Muscle of leg (tissue), 11 donors: ENCODE measurements around the gene MAPK8. TPM values are rescaled to one million over a fixed set of nuclear protein-coding genes. Genes with fewer than 3 reads are reported as not detected.

Experiments
- DNase-seq: peaks from one replicate; pipeline ENCODE4 v3.0.0; 2013
- H3K27ac ChIP-seq: one replicate; pipeline ENCODE4 v1.5.1; 2013; ENCODE audit warnings: mild to moderate bottlenecking, low read length, control low read depth
- H3K27me3 ChIP-seq: one replicate; pipeline ENCODE4 v1.6.1; 2013; ENCODE audit warnings: low read length; ENCODE audit not compliant: control insufficient read depth, insufficient read depth
- H3K36me3 ChIP-seq: one replicate; pipeline ENCODE4 v1.6.1; 2013; ENCODE audit warnings: low read length; ENCODE audit not compliant: control insufficient read depth, insufficient read depth
- H3K4me1 ChIP-seq: one replicate; pipeline ENCODE4 v1.6.1; 2013; ENCODE audit warnings: low read length; ENCODE audit not compliant: control insufficient read depth, insufficient read depth
- H3K4me3 ChIP-seq: one replicate; pipeline ENCODE4 v1.5.1; 2013; ENCODE audit warnings: low read length, control low read depth
- H3K9me3 ChIP-seq: replicated peaks from 2 replicates; pipeline ENCODE4 v1.6.1; 2013; ENCODE audit warnings: low read depth, low read length; ENCODE audit not compliant: control insufficient read depth
- WGBS: methylation state at CpG from one replicate; pipeline ENCODE4 v1.1.5; 2013; ENCODE audit warnings: missing lambda C conversion rate; ENCODE audit not compliant: insufficient coverage; 5-methylcytosine and 5-hydroxymethylcytosine counted together
- polyA plus RNA-seq, 8 donors: library from polyadenylated mRNA; unstranded; fragments of 120-200 nt; gene quantifications; one replicate each; pipeline versions ENCODE4 v1.2.1 to v1.2.3, GENCODE V29; 2013; ENCODE audit warnings: inconsistent platforms in 1 of 8, low replicate concordance in 1 of 8; ENCODE audit not compliant: insufficient read length in 8 of 8, insufficient read depth in 1 of 8
- total RNA-seq: library from RNA; stranded (reverse); fragments of 120-200 nt; gene quantifications from one replicate; pipeline ENCODE4 v1.2.4, GENCODE V29; 2013

Gene MAPK8
- total and polyA plus RNA-seq, 9 donors: 26.0 to 45.5 (median 32.2) TPM

GRCh38 chr10:48306870-48307710, 613 bp downstream of the MAPK8 start:
- WGBS: under 1% methylated on average over 65 of the region's 70 CpGs
- peak overlapping the region; percentile 74 for H3K27ac ChIP-seq
- H3K27me3 ChIP-seq: no peaks in the 10 kb centered on the region
- H3K4me3 ChIP-seq: peak overlapping the region; percentile 66
- peak; percentile 79 for DNase-seq
- H3K4me1 ChIP-seq: peaks cover 5% of the 10 kb centered on the region
- H3K9me3 ChIP-seq: no peaks in the 10 kb centered on the region
- H3K36me3 ChIP-seq: no peaks in the 10 kb centered on the region

- WGBS: no CpG with 5 or more reads among the region's 3 CpGs
- DNase-seq: no peak
- H3K27ac ChIP-seq: no peak overlapping the region
- H3K9me3 ChIP-seq: no peaks in the 10 kb centered on the region
- no peaks in the 10 kb centered on the region for H3K27me3 ChIP-seq
- H3K4me3 ChIP-seq: peak overlapping the region; percentile 66
- no peaks in the 10 kb centered on the region for H3K36me3 ChIP-seq
- H3K4me1 ChIP-seq: peaks cover 5% of the 10 kb centered on the region
Observed at GRCh38 chr10:48307711-48308018, 1.2 kb downstream of the MAPK8 start.

- H3K4me1 ChIP-seq: peaks cover 5% of the 10 kb centered on the region
- no peaks in the 10 kb centered on the region for H3K27me3 ChIP-seq
- DNase-seq: no peak
- no peaks in the 10 kb centered on the region for H3K36me3 ChIP-seq
- H3K27ac ChIP-seq: no peak overlapping the region
- no peak overlapping the region for H3K4me3 ChIP-seq
- no CpG with 5 or more reads among the region's 2 CpGs for WGBS
- no peaks in the 10 kb centered on the region for H3K9me3 ChIP-seq
Observed at GRCh38 chr10:48309711-48310226, 3.3 kb downstream of the MAPK8 start.

- H3K4me3 ChIP-seq: no peak overlapping the region
- H3K4me1 ChIP-seq: no peaks in the 10 kb centered on the region
- no CpG with 5 or more reads among the region's 2 CpGs for WGBS
- DNase-seq: no peak
- H3K9me3 ChIP-seq: no peaks in the 10 kb centered on the region
- no peaks in the 10 kb centered on the region for H3K27me3 ChIP-seq
- no peaks in the 10 kb centered on the region for H3K36me3 ChIP-seq
- H3K27ac ChIP-seq: no peak overlapping the region
Observed at GRCh38 chr10:48314107-48314506, 7.6 kb downstream of the MAPK8 start.

- Histone ChIP-seq H3K27ac (no peak overlapping the region), H3K4me1 (no peaks in the 10 kb centered on the region), H3K4me3 (no peak overlapping the region), H3K9me3 (no peaks in the 10 kb centered on the region), H3K36me3 (no peaks in the 10 kb centered on the region), H3K27me3 (no peaks in the 10 kb centered on the region)
- 94% methylated on average over 2 of the region's 4 CpGs for WGBS
- DNase-seq: no peak
Observed at GRCh38 chr10:48316236-48316635, 9.8 kb downstream of the MAPK8 start.

- Histone ChIP-seq H3K4me1 (no peaks in the 10 kb centered on the region), H3K27me3 (no peaks in the 10 kb centered on the region), H3K27ac (no peak overlapping the region), H3K9me3 (no peaks in the 10 kb centered on the region), H3K36me3 (no peaks in the 10 kb centered on the region), H3K4me3 (no peak overlapping the region)
- no peak for DNase-seq
- WGBS: 81% methylated on average over 4 of the region's 8 CpGs
Observed at GRCh38 chr10:48317321-48317990, 11.0 kb downstream of the MAPK8 start.

GRCh38 chr10:48322017-48322416, 15.5 kb downstream of the MAPK8 start:
- no peaks in the 10 kb centered on the region for H3K36me3 ChIP-seq
- no CpG with 5 or more reads among the region's 3 CpGs for WGBS
- H3K9me3 ChIP-seq: peaks cover 5% of the 10 kb centered on the region
- H3K4me3 ChIP-seq: no peak overlapping the region
- DNase-seq: no peak
- H3K27ac ChIP-seq: no peak overlapping the region
- no peaks in the 10 kb centered on the region for H3K27me3 ChIP-seq
- no peaks in the 10 kb centered on the region for H3K4me1 ChIP-seq

- DNase-seq: no peak
- no peak overlapping the region for H3K27ac ChIP-seq
- no peaks in the 10 kb centered on the region for H3K4me1 ChIP-seq
- no peaks in the 10 kb centered on the region for H3K27me3 ChIP-seq
- no peak overlapping the region for H3K4me3 ChIP-seq
- peaks cover 5% of the 10 kb centered on the region for H3K9me3 ChIP-seq
- no CpG with 5 or more reads among the region's 2 CpGs for WGBS
- H3K36me3 ChIP-seq: no peaks in the 10 kb centered on the region
Observed at GRCh38 chr10:48324580-48324979, 18.1 kb downstream of the MAPK8 start.

- H3K9me3 ChIP-seq: peaks cover 24% of the 10 kb centered on the region
- H3K4me1 ChIP-seq: no peaks in the 10 kb centered on the region
- no peaks in the 10 kb centered on the region for H3K27me3 ChIP-seq
- WGBS: 73% methylated on average over 3 of the region's 3 CpGs
- no peak overlapping the region for H3K4me3 ChIP-seq
- peaks cover 4% of the 10 kb centered on the region for H3K36me3 ChIP-seq
- DNase-seq: no peak
- H3K27ac ChIP-seq: no peak overlapping the region
Observed at GRCh38 chr10:48330269-48330668, 23.8 kb downstream of the MAPK8 start.

- Histone ChIP-seq H3K27me3 (no peaks in the 10 kb centered on the region), H3K4me3 (no peak overlapping the region), H3K4me1 (no peaks in the 10 kb centered on the region), H3K36me3 (peaks cover 4% of the 10 kb centered on the region), H3K9me3 (peaks cover 23% of the 10 kb centered on the region), H3K27ac (no peak overlapping the region)
- WGBS: no CpG with 5 or more reads among the region's 1 CpG
- DNase-seq: no peak
Observed at GRCh38 chr10:48331436-48331835, 25.0 kb downstream of the MAPK8 start.
